NCI-H146 (cell line): ENCODE results near the gene TMEM271.
"Not testable (repeated sequence)": the region's sequence is repeated elsewhere in the genome, so short reads cannot be mapped to it uniquely, and the experiment has no call there.

Experiments used
- DNase-seq: peaks from one replicate; lab custom pipeline; 2025; lab: John Stamatoyannopoulos, UW

The TMEM271 gene

DNA sequence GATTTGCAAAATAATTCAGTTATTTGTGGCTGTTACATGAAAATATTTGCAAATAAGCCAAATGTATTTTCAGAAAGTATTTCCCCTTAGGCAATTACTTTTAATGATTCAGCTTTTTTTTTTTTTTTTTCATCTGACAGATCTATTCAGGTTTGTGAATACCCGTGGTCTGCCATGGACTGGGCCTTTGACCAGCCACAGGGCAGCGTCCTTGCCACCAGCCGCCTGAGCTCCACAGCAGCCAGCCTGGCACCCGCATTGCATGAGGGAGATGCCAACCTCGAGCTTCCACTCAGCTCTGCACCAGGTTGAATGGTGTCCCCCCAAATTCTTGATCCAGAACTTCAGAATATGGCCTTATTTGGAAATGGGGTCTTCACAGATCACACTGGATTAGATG lies 14.7 kb downstream of the TMEM271 start:
- no peak for DNase-seq

DNA sequence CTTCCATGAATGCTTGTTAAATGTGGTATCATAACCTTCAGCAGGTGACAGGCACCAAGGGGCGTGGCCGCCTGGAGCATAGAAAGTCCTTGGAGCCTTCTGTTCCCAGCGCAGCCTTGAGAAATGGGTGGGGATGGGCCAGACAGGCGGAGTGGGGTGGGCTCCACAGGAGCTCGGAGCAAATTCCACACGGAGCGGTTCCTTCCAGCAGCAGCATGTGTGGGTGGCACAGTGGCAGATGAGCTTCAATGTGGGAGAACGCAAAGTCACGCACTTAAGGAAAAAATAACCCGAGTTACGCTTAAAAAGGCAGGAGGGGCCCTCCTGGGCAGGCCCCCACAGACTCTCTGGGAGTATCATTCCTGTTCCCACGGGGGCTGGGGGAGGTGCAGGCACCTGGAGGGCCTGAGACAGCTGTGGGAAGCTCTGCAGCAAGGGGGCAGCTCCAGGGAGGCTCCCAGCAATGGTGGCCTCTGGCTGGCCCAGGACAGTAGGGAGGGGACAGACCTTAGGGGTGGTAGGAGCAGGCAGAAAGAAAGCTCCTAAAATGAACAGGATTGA lies 15.3 kb downstream of the TMEM271 start:
- DNase-seq, result peak; percentile 23

DNA sequence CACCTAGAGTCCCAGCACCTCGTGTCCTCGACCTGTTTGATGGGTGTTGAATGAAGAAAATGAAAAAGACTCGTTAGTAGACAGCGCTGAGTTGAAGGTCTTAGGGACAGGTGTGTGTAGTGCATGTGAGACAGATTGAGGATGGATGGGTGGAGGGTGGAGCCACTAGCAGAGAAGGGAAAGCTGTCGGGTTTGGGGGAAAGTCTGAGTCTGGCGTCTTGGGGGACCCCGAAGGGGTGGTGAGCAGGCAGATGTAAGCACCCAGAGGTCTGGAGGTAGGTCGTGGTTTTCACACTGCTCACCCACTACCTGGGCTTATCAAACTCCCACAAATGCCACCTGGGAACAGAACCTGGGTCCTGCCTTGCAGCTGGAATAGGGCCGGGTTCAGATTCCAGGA lies 16.0 kb downstream of the TMEM271 start:
- DNase-seq, result no peak

DNA sequence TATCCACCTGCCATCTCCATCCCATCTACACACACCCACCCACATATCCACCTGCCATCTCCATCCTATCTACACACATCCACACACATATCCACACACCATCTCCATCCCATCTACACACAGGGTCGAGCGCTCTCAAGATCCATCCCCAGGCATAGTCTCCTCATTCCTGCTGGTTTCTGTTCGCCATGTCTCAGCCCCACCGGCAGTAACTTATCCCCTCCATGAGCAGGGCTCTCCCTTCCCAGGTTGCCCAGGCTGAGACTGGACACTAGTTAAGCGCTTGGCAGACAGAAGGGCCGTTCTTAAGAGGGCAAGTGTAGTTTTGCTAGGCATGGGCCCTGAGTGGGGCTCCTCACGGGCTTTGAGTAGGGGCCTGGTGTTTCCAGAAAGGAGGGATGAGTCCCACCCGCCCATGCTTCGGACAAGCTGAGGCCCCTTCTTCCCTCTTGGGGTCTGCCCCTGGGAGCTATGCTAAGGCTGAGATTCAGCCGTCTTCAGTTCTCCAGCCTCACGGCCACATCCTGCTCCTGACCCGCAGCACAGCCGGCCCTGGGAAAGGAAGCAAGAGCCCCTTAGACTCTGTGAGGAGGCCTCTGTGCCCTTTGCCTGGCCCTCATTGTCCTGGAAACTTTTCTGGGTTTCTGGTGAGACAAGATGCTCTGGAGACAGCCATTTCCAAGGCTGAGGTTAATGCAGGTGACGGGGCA lies 20.4 kb downstream of the TMEM271 start:
- no peak for DNase-seq

DNA sequence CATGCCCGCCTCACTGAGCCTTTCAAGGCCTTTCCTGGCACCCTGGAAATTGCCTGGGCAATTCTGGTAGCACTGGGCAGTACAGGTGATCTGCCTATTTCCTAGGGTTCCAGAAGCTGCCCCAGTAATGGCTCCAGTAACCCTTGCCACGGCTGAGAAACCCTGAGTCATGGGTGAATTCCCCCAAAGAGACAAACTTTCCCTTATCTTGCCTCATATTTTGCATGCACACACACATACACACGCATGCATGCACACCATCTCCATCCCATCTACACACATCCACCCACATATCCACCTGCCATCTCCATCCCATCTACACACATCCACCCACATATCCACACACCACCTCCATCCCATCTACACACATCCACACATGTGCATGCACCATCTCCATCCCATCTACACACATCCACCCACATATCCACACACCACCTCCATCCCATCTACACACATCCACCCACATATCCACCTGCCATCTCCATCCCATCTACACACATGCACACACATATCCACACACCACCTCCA lies 21.2 kb downstream of the TMEM271 start:
- DNase-seq, result not testable (repeated sequence)

DNA sequence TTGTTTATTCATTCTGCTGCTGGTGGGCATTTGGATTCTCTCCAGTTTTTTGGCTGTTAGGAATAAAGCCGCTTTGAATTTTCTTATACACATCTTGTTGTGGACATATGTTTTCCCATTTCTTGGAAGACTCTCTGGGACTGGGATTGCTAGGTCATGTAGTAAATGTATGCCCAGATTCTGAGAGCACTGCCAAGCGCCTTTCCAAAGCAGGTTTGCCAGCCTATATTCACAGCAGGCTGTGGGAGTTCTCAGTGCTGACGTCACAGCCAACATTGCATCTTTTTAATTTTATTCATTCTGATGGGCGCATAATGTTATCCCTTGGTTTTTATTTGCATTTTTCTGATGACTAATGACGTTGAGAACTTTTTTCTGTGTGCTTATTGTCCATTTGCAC lies 24.1 kb downstream of the TMEM271 start:
- no peak for DNase-seq

DNA sequence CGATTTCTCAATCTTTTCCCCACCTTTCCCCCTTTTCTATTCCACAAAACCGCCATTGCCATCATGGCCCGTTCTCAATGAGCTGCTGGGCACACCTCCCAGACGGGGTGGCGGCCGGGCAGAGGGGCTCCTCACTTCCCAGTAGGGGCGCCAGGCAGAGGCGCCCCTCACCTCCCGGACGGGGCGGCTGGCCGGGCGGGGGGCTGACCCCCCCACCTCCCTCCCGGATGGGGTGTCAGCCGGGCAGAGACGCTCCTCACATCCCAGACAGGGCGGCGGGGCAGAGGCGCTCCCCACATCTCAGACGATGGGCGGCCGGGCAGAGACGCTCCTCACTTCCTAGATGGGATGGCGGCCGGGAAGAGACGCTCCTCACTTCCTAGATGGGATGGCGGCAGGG lies 25.8 kb downstream of the TMEM271 start:
- DNase-seq, result not testable (repeated sequence)

DNA sequence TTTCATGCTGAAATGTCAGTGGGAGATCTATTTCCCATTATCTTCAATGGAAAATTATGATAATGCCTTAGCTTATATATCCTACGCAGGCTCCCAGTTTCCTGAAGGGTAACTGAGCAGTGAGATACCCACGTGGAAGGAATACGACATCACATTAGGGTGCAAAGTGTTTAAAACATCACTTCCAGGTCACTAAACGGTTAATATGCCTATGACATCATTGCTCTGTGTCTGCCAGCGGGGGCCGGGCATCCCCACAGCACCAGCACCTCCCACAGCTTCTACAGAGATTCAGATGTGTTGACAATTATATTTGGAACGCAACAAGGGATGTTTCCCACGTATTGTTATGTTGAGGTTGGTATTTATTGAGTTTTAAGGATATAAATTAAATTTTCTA lies 27.1 kb downstream of the TMEM271 start:
- DNase-seq, result no peak

DNA sequence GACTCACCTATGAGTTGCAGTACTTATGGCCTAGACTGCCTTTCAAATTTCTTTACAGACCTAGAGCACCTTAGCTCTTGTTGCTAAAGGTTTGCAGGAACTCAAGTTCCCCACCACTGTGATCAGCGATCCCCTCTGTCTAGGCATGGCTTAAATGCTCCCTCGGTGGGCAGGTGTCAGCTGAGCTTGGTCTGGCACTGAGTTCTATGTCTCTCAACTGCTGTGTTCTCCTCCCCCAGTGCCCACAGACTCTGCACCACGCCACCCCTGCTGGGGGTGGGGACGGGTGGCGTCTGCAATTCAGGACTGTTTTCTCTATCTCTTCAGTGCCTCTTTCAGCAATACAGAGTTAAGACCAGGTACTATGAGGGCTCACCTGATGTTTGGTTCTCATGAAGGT lies 30.5 kb downstream of the TMEM271 start:
- no peak for DNase-seq

DNA sequence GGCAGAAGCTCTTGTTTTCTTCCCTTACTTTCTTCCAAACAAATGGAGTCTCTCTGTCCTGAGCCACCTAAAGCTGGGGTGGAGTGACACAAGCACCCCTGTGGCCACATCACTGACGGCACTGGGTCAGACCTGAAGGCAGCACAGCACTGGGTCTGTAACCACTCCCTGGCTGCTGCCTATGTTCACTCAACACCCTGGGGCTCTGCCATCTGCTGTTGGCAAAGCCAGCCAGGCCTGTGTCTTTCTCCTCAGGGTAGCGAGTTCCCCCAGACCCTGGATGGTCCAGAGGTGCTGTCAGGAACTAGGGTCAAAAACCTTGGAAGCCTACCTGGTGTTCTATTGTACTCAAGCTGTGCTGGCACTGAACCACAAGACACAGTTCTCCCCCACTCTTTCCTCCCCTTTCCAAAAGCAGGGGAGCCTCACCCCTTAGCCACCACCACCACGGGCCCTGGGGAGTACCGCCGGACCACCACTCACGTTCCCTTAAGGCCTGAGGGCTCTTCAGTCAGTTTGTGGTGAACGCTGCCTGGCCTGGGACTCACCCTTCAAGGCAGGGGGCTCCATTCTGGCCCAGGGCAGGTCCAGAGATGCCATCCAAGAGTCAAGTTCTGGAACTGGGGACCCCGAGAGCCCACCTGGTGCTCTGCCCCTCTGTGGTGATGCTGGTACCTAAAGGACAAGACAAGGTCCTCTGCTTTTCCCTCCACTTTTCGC lies 31.5 kb downstream of the TMEM271 start:
- no peak for DNase-seq

DNA sequence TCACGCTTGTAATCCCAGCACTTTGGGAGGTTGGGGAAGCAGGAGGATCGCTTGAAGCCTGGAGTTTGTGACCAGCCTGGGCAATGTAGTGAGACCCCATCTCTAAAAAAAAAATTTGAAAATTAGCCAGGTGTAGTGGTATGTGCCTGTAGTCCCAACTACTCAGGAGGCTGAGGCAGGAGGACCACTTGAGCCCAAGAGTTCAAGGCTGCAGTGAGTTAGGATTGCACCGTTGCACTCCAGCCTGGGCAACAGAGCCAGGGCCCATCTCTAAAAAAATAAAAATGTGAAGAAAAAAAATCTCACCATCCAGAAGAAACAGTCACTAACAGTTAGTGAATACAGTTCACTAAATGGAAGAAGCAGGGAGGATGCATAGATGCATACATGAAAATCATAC lies 34.8 kb downstream of the TMEM271 start:
- no peak for DNase-seq

DNA sequence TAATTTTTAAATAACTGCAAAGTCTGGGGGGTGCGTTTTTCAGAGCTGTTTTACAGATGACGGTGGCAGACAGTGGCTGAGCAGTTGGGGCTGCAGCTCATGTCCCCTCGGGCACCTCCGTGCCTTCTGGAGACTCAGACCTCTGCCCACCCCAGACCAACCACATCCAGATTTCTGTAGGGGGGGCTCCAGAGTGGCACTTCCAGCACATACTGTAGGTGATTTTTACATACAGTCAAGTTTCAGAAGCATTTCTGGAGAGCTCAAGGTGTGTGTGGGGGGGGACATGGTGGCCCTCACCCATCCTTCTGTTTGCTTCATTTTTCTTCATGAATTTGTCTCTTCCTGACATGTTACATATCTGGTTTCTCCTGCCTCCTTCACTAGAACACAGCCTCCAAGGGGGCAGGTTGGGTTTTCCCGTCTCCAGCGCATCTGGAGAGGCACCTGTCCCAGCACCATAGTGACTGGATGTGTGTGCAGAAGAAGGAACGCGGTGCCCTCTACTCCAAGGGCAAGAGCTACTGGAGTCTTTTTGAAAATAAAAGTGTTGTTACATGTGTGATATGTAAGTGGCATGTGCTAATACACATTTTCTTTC lies 37.5 kb downstream of the TMEM271 start:
- no peak for DNase-seq

DNA sequence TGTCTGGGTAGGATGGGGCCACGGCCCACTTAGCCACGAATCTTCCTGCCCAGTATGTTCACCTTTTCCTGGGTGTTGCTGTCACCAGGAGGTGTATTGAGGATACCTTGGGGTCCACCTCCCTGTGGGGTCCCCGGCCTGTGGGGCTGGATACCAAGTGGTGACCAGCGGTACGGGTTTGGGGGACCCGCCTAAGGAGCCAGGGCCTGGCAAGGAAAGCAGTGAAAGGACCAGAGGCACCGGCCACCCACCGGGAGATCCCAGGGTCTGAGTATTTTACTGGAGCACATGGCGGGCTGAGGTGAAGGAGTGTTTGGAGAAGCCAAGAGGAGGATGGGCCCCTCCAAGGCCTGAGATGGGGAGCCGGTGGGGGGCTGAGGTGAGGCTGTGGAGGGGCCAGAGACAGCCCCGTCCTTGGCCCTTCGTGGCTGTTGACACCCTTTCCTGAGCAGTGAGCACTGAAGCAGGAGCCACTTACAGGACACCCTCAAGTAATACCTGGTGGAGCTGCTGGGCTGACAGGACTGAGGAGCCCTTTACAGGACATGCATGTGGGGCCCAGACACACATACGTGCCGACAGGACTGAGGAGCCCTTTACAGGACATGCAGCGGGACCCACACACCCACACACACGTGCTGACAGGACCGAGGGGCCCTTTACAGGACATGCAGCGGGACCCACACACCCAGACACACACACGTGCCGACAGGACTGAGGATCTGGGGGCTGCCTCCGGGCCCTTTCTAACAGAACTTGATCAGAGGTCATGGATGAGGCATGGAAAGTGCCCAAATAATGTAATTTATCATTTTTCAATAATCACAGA lies 38.4 kb downstream of the TMEM271 start:
- no peak for DNase-seq

DNA sequence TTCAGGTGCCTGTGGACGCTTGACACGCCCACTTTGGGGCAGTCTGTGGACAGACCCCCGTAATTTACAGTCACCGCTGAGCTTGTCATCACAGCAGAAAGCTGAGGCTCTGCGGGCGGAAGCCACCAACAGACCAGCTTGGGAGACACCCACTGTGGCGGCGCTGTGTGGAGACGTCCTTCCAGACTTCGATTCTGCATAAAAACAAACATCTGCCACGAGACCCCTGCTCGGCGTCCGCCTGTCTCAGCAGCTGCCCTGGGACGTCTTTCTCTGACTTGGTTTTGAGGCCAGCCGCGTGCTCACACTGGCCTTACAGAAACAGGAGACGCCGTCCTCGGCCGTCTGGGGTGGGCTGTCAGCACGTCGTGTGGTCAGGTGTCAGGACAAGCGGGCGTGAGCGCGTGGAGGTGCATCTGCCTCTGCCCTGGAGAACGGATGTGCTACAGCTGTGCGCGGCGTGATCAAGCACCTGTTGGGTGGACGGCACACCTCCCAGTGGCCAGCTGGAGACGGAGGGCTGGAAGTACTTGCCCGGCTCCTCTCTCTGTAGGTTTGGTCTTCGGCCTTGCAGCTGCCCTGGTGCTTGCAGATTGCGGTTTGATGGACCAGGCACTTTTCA lies 39.6 kb downstream of the TMEM271 start:
- no peak for DNase-seq

DNA sequence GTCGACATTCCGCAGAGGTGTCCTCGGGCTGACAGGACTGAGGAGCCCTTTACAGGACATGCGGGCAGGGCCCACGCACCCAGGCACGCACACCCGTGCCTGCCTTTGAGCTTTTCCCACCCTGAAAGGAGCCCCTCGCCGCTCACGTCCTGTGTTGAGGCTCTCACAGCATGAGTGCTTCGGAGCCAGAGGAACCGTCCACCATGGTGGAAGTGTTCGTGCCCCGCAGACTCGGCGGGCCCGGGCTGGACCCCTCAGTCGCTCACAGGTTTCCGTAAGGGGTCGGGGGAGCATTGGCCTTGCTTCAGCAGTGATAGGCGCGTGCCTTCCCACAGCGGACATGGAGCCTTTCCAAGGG lies 40.2 kb downstream of the TMEM271 start:
- DNase-seq, result no peak

DNA sequence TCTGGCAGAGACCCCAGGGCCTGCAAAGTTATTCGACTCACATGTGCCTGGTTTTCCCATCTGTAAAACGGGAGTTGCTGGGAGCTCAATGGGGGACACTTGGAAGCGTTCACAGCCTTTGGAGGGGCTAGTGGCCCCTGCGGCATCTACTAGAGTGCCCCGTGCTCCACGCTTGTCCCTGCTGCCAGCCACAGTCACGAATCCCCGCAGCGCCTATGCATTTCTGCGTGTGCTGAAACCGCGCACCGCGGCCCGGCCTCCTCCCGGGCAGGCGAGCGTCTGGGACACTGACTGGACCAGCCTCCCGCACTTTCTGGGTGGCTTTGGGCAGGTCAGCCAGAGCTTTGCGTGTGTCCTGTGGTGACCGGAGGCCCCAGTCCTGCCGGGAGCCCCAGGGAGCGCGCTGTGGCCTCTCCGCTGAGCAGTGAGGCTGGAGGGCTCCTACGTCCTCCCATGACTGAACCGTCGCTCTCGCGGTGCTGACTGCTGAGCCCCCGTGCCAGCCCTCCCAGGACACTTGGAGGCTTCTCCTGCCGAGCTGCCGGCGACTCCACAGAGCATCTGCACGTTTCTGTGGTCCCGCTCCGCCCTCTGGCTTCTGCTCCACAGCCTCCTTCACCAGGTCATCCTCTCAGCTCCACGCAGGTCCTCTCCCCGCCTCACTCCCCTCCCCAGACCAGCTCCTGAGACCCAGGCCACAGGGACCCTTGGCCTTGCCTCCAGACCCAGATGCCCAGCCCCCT lies 40.7 kb downstream of the TMEM271 start:
- no peak for DNase-seq

DNA sequence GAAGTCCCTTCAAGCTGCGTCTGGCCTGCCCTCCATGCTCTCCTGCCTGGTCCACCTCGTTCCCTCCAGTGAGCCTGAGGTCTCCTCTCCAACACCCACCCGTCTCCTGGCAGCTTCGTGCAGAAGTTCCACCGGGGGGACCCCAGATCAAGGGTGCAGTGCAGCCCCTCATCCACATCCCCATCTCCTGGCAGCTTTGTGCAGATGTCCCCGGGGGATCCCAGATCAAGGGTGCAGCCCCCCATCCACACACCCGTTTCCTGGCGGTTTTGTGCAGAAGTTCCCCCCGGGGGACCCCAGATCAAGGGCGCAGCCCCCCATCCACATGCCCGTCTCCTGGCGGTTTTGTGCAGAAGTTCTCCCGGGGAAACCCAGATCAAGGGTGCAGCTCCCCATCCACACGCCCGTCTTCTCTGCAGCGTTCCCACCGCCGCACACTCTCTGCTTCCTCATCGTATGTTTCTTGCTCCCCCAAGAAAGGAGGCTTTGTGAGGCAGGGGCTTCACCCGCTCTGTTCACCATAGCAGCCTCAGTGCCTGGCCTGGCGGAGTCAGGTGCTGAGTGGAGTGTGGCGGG lies 41.4 kb downstream of the TMEM271 start:
- no peak for DNase-seq

DNA sequence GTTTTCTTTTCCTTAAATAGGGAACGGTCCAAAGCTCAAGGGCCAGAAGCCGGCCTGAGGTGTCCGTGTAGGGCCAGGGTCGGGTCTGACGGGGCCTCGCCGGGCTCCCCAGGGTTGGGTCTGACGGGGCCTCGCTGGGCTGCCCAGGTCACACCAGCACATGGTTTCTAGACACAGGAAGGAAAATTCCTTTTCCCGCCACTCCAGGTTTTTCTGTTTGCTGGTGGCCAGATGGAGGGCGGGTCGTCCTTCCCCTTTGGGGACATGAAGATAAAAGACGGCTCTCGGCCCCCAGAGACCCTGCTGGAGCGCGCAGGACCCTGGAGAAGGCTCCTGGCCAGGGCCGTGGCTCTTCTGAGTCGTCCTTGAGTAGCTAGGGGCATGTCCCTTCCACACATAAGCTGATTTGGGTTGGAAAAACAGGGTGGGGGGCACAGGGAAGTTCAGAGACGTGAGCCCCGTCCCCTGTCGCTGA lies 42.0 kb downstream of the TMEM271 start:
- DNase-seq, result no peak

DNA sequence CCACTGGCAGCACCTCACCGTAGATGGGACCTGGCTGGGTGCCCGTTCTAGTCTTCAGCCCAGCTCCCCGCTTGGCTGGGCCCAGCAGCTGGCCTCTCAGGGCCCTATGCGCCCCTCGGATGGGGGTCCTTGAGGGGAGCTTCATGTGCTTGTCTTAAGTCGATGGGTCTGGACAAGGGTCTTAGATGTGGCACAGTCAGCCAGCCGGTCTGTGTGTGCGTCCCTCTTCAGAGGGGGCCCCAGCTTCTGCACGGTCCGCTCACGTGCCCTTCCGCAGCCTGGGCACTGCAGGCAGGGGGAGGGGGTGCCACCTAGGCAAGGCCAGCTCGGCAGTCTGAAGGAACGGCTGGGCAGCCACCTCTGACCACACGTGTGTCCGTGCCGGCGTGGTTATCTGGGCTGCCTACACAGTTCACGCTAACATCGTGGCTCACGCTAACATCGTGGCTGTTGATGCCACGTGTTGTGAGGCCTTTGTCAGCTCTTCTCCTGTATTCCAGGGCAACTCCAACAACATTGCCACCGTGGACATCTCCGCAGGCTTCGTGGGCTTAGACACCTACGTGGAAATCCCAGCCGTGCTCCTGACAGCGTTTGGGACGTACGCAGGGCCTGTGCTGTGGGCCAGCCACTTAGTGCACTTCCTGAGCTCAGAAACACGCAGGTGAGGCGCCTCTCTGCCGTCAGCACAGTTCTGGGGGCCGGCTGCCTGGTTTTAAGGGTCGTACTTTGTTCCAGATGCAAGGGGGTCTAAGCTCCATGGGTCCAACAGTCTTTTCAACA lies 42.6 kb downstream of the TMEM271 start:
- no peak for DNase-seq
